HFFc6 (cell line): ENCODE results near the gene ATP5MC2. TPM values are rescaled to one million over a fixed set of nuclear protein-coding genes. Genes with fewer than 3 reads are reported as not detected.
A peak's percentile ranks its signal among the peaks of the same experiment; 100 is the strongest.
"Not testable (repeated sequence)": the region's sequence is repeated elsewhere in the genome, so short reads cannot be mapped to it uniquely, and the experiment has no call there.

Experiments
- DNase-seq: peaks from one replicate; pipeline ENCODE4 v3.0.0-alpha.2; 2018
- H3K27ac Mint-ChIP-seq: 2 replicates; pipeline ENCODE4 v1.8.0; 2020; ENCODE audit warnings: mild to moderate bottlenecking, mixed read lengths
- H3K27me3 Mint-ChIP-seq: 2 replicates; pipeline ENCODE4 v1.8.0; 2021; ENCODE audit warnings: mild to moderate bottlenecking, moderate library complexity, mixed read lengths; ENCODE audit not compliant: insufficient read depth
- H3K36me3 Mint-ChIP-seq: 2 replicates; pipeline ENCODE4 v1.8.0; 2021; ENCODE audit warnings: low read depth, mixed read lengths
- H3K4me1 Mint-ChIP-seq: 2 replicates; pipeline ENCODE4 v1.8.0; 2020; ENCODE audit warnings: low read depth, mixed read lengths
- H3K4me3 Mint-ChIP-seq: 2 replicates; pipeline ENCODE4 v1.8.0; 2020; ENCODE audit warnings: mild to moderate bottlenecking, moderate library complexity, mixed read lengths
- H3K9me3 Mint-ChIP-seq: 2 replicates; pipeline ENCODE4 v1.8.0; 2020; ENCODE audit warnings: mild to moderate bottlenecking, mixed read lengths
- CTCF ChIP-seq: fragments of 200-600 bp; sonication (generic); IDR thresholded peaks from 2 replicates; pipeline ENCODE4 v1.5.0; 2021; ENCODE audit warnings: antibody characterized with exemption, mild to moderate bottlenecking
- total RNA-seq, 6 experiments: library from RNA; stranded (reverse); fragmentation: NEBNext Ultra II Directional; extraction: Animal tissue kit (Norgen Biotek cat#: 25700); gene quantifications; 2 replicates in 1 of 6; 3 replicates in 5 of 6; pipeline ENCODE4 v1.2.3, GENCODE V29; 2021

ATP5MC2 gene
- total RNA-seq, 6 experiments from 2014 or later: 257 to 366 (median 308) TPM

DNA sequence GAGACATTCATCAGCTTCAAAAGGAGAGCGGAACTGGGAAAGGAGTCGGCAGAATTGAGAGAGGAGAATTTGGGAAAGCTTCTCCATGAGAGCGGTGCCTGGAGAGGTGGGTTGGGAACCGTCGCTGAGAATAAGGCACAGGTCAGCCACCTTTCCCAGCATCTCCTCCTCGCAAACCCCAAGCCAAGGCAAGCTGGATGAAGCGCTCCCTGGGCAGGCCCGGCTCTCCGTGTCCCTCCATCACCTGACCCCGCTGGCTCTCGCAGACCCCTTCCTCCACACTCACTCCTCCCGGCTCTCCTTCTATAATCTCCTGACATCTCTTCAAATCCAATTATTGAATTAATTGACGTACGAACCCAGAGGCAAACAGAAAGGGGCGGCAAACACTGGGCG lies 18.9 kb upstream of the ATP5MC2 start:
- H3K9me3 Mint-ChIP-seq: no peaks in the 10 kb centered on the region
- no peak for DNase-seq
- no peak for TF ChIP-seq CTCF
- H3K27me3 Mint-ChIP-seq: peaks cover 50% of the 10 kb centered on the region
- H3K4me1 Mint-ChIP-seq: peaks cover 28% of the 10 kb centered on the region
- no peak overlapping the region for H3K27ac Mint-ChIP-seq
- H3K4me3 Mint-ChIP-seq: peak overlapping the region; percentile 82
- H3K36me3 Mint-ChIP-seq: no peaks in the 10 kb centered on the region; the same call in 1 of the 2 replicates

DNA sequence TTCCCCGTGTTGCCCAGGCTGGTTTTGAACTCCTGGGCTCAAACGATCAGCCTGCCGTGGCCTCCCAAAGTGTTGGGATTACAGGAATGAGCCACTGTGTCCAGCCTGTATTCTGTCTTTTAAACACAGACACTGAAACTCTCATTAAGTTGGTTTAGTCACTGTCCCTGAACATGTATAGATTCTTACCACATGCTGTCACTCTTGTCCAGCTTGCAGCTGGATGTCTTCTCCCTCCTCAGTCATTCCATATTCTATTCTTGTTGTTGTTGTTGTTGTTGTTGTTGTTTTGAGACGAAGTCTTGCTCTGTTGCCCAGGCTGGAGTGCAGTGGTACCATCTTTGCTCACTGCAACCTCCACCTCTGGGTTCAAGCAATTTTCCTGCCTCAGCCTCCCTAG lies 12.3 kb upstream of the ATP5MC2 start:
- DNase-seq: peak; percentile 15
- peaks cover 10% of the 10 kb centered on the region for H3K4me1 Mint-ChIP-seq
- H3K27me3 Mint-ChIP-seq: peaks cover 32% of the 10 kb centered on the region
- H3K36me3 Mint-ChIP-seq: no peaks in the 10 kb centered on the region; the same call in 1 of the 2 replicates
- H3K9me3 Mint-ChIP-seq: no peaks in the 10 kb centered on the region
- no peak for TF ChIP-seq CTCF
- no peak overlapping the region for H3K27ac Mint-ChIP-seq
- H3K4me3 Mint-ChIP-seq: no peak overlapping the region

- Mint-ChIP-seq H3K27ac (no peak overlapping the region), H3K36me3 (no peaks in the 10 kb centered on the region; the same call in 1 of the 2 replicates), H3K27me3 (peaks cover 30% of the 10 kb centered on the region), H3K4me1 (peaks cover 10% of the 10 kb centered on the region), H3K4me3 (no peak overlapping the region), H3K9me3 (no peaks in the 10 kb centered on the region)
- DNase-seq: no peak
- no peak for TF ChIP-seq CTCF
Observed at GRCh38 chr12:53686436-53686835, 10.6 kb upstream of the ATP5MC2 start.

- Mint-ChIP-seq H3K36me3 (no peaks in the 10 kb centered on the region), H3K27ac (no peak overlapping the region), H3K4me1 (peaks cover 10% of the 10 kb centered on the region), H3K4me3 (no peak overlapping the region), H3K9me3 (no peaks in the 10 kb centered on the region), H3K27me3 (peaks cover 16% of the 10 kb centered on the region)
- DNase-seq: no peak
- no peak for TF ChIP-seq CTCF
Observed at GRCh38 chr12:53684654-53685220, 8.9 kb upstream of the ATP5MC2 start.

DNA sequence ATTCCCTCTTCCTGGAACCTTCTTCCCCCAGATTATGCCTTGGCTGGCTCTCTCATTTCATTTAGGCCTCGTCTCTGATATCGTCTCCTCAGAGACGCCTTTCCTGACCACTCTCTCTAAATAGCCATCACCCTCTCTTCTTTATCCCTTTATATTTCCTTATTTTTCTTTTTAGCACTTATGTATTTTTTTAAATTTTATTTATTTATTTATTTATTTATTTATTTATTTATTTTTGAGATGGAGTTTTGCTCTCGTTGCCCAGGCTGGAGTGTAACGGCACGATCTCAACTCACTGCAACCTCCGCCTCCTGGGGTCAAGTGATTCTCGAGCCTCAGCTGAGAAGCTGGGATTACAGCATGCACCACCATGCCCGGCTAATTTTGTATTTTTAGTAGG lies 8.1 kb upstream of the ATP5MC2 start:
- Mint-ChIP-seq H3K27me3 (peaks cover 18% of the 10 kb centered on the region), H3K9me3 (no peaks in the 10 kb centered on the region), H3K4me1 (peaks cover 10% of the 10 kb centered on the region), H3K36me3 (no peaks in the 10 kb centered on the region), H3K4me3 (no peak overlapping the region), H3K27ac (no peak overlapping the region)
- no peak for TF ChIP-seq CTCF
- DNase-seq: no peak

DNA sequence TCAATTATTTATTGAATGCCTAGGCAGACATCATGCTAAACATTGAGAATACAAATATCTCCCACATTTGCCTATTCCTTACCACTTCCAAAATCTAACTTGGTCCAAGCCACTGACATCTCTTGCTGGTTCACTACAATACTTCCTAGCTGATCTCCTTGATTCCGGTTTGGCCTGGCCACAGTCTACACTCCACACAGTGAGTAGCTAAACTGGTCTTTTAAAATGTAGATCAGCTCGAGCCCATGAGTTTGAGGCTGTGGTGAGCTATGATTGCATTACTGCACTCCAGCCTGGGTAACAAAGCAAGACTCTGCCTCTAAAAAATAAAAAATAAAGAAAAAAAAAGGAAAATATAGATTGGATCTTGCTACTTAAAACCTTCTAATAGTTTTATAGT lies 7.6 kb upstream of the ATP5MC2 start:
- Mint-ChIP-seq H3K36me3 (no peaks in the 10 kb centered on the region), H3K4me1 (peaks cover 6% of the 10 kb centered on the region), H3K9me3 (no peaks in the 10 kb centered on the region), H3K4me3 (no peak overlapping the region), H3K27me3 (peaks cover 21% of the 10 kb centered on the region), H3K27ac (no peak overlapping the region)
- no peak for DNase-seq
- TF ChIP-seq CTCF: no peak

GRCh38 chr12:53680061-53680460 lies 4.2 kb upstream of the ATP5MC2 start:
- H3K4me3 Mint-ChIP-seq, H3K9me3 Mint-ChIP-seq, H3K36me3 Mint-ChIP-seq, H3K27ac Mint-ChIP-seq, DNase-seq: not testable (repeated sequence)
- H3K27me3 Mint-ChIP-seq: peaks cover 11% of the 10 kb centered on the region
- H3K4me1 Mint-ChIP-seq: peaks cover 23% of the 10 kb centered on the region
